MG63 (cell line): ENCODE results near the gene SOCS7. TPM values are rescaled to one million over a fixed set of nuclear protein-coding genes. Genes with fewer than 3 reads are reported as not detected.

Source experiments
- DNase-seq: peaks from one replicate; pipeline ENCODE4 v3.0.0-alpha.2; 2020
- H3K27me3 ChIP-seq: fragments of 250-450 bp; sonication (Bioruptor Pico); 2 replicates; pipeline ENCODE4 v1.5.1; 2020; ENCODE audit warnings: mild to moderate bottlenecking, moderate library complexity
- H3K36me3 ChIP-seq: fragments of 250-450 bp; sonication (Bioruptor Pico); 2 replicates; pipeline ENCODE4 v1.5.1; 2020; ENCODE audit warnings: mild to moderate bottlenecking, moderate library complexity
- H3K4me3 ChIP-seq: fragments of 250-450 bp; sonication (Bioruptor Pico); 2 replicates; pipeline ENCODE4 v1.5.1; 2020; ENCODE audit warnings: mild to moderate bottlenecking, moderate library complexity
- H3K9me3 ChIP-seq: fragments of 250-450 bp; sonication (Bioruptor Pico); 2 replicates; pipeline ENCODE4 v1.5.1; 2020; ENCODE audit warnings: mild to moderate bottlenecking, moderate library complexity
- total RNA-seq: library from RNA; depleted of rRNA; stranded (reverse); fragments of >200 nt; shearing (Covaris generic); gene quantifications from 2 replicates; pipeline ENCODE4 v1.2.3, GENCODE V29; 2014; ENCODE audit warnings: low replicate concordance; rRNA removed

The SOCS7 gene, protein sequence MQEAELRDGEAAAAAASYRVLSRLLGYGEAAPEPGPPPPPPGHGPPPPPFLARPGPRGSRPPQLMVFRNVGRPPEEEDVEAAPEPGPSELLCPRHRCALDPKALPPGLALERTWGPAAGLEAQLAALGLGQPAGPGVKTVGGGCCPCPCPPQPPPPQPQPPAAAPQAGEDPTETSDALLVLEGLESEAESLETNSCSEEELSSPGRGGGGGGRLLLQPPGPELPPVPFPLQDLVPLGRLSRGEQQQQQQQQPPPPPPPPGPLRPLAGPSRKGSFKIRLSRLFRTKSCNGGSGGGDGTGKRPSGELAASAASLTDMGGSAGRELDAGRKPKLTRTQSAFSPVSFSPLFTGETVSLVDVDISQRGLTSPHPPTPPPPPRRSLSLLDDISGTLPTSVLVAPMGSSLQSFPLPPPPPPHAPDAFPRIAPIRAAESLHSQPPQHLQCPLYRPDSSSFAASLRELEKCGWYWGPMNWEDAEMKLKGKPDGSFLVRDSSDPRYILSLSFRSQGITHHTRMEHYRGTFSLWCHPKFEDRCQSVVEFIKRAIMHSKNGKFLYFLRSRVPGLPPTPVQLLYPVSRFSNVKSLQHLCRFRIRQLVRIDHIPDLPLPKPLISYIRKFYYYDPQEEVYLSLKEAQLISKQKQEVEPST
- 13.6 and 17.4 TPM in 2 replicates for total RNA-seq

DNA sequence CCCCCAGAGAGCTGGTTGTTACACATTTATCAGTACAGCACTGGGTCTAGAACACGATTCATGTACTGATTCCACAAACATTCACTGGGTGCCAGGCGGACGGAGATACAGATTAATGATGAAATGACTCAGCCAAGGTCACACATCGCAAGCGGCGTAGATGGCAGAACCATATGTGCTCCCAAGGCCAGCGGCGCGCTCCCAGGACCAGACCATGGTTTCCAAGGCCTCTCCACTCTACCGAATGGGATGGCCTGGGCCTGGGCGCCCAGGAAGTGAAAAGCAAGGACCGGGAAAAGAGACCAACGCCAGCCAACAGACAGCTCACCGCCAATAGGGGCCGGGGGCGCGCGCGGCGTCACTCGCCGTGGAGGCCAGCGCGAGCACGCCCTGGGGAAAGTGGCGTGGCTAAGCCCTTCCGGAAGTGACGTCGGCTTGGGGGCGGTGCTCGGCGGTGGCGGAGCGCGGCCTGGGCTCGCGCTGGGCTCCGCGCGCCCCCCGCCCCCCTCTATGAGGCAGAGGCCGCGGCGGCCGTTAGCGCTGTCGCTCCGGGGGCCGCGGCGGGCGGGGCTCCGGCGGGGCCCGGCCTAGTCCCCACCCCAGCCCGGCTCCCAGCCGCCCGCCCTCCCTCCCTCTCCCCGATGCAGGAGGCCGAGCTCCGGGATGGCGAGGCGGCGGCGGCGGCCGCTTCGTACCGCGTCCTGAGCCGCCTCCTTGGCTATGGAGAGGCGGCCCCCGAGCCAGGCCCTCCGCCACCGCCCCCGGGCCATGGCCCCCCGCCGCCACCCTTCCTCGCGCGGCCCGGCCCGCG, at the start of gene SOCS7:
Gene SOCS7, plus strand, starts transcription at position 433 of the 811 bp plus-strand sequence. Its CDS starts 209 bp downstream, at position 642.
- DNase-seq = peak; percentile 96
- peak within 1 kb of the TSS; percentile 53 for H3K4me3 ChIP-seq
- H3K27me3 ChIP-seq = no peaks in the 10 kb centered on the region
- peaks cover 2% of the 10 kb centered on the region for H3K36me3 ChIP-seq
- H3K9me3 ChIP-seq = no peaks in the 10 kb centered on the region

GRCh38 chr17:38315497-38315896, 36.1 kb upstream of the SOCS7 start:
- Histone ChIP-seq H3K4me3 (no peak overlapping the region), H3K36me3 (peaks cover 50% of the 10 kb centered on the region), H3K9me3 (no peaks in the 10 kb centered on the region), H3K27me3 (no peaks in the 10 kb centered on the region)
- DNase-seq = no peak

GRCh38 chr17:38317081-38317480, 34.6 kb upstream of the SOCS7 start:
- Histone ChIP-seq H3K4me3 (no peak overlapping the region), H3K36me3 (peaks cover 51% of the 10 kb centered on the region), H3K27me3 (no peaks in the 10 kb centered on the region), H3K9me3 (no peaks in the 10 kb centered on the region)
- no peak for DNase-seq

- no peak for DNase-seq
- peaks cover 57% of the 10 kb centered on the region for H3K36me3 ChIP-seq
- H3K4me3 ChIP-seq = no peak overlapping the region
- H3K27me3 ChIP-seq = no peaks in the 10 kb centered on the region
- no peaks in the 10 kb centered on the region for H3K9me3 ChIP-seq
Observed at GRCh38 chr17:38320482-38320881, 31.2 kb upstream of the SOCS7 start.

GRCh38 chr17:38322156-38322779, 29.4 kb upstream of the SOCS7 start:
- Histone ChIP-seq H3K9me3 (no peaks in the 10 kb centered on the region), H3K4me3 (no peak overlapping the region), H3K27me3 (no peaks in the 10 kb centered on the region), H3K36me3 (peaks cover 44% of the 10 kb centered on the region)
- DNase-seq = peak; percentile 51

DNA sequence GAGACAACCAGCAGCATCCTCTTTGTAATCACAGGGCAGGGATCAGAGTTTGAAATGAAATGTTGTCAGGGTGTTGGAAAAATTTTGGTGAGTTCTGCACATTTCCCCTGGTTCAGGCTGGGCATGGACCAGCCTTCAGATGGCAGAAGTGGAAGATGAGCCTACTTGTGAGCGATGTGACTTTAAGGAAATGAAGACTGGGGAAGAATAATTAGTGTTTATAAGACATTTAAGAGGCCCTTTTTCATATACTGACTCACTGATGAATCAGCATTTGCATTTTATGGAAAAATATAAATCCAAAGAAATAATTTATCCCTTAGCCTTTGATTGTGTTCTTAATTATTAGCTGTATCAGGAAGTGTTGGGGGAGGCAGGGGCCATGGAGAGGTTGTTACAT, 28.7 kb upstream of the SOCS7 start:
- DNase-seq = no peak
- no peaks in the 10 kb centered on the region for H3K9me3 ChIP-seq
- H3K27me3 ChIP-seq = no peaks in the 10 kb centered on the region
- peaks cover 43% of the 10 kb centered on the region for H3K36me3 ChIP-seq
- no peak overlapping the region for H3K4me3 ChIP-seq

- DNase-seq = no peak
- H3K4me3 ChIP-seq = no peak overlapping the region
- no peaks in the 10 kb centered on the region for H3K9me3 ChIP-seq
- H3K36me3 ChIP-seq = peaks cover 38% of the 10 kb centered on the region
- no peaks in the 10 kb centered on the region for H3K27me3 ChIP-seq
Observed at GRCh38 chr17:38324141-38324697, 27.4 kb upstream of the SOCS7 start.

DNA sequence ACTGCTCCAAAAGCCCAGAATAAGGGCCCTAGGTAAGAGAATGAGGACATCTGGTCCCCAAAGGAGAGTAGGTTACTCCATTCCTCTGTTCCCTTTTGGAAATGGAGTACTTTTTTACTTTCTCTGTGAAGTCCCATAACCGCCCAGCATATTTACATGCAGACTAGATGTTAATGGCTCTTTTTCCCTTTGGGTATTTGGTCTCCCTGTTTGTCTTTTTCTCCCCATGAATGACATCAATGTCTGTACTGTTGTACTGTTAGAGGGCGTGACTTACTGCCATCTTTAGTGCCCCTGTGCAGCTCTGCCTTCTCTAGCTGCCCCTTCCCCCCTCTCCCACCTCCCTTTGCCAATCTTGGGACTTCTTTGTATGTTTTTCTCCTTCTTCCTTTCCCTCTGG, 26.9 kb upstream of the SOCS7 start:
- H3K27me3 ChIP-seq = no peaks in the 10 kb centered on the region
- no peaks in the 10 kb centered on the region for H3K9me3 ChIP-seq
- no peak overlapping the region for H3K4me3 ChIP-seq
- H3K36me3 ChIP-seq = peaks cover 32% of the 10 kb centered on the region
- DNase-seq = no peak

DNA sequence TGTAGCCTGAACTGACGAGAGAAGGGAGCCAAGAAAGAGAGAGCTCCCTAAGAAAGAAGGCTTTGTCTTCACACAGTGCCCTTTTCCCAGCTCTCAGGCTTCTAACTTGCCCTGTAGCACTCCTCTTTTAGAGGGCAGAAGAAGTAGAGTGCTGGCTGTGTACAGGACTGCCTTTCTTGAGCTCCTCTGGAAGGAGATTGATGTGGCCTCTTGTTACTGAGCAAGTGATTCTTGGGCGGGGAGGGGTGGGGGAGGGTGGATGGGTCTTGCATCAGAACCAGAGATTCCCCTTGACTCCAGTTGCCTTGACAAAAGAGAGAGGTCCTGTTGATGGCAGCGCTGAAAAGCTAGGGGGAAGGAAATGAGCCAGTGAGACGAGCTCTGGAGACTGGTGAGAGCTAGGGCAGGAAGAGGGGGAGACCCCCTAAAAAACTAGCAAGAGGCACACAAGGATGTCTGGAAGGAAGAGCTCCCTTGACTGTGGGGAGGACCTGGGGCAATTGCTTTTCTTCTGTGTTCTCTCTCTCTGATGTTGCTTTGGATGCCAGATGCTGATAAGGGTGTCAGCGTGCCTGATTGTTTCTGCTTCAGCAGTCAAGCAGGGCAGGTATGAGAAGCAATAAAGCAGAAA, 26.3 kb upstream of the SOCS7 start:
- Histone ChIP-seq H3K4me3 (no peak overlapping the region), H3K9me3 (no peaks in the 10 kb centered on the region), H3K36me3 (peaks cover 28% of the 10 kb centered on the region), H3K27me3 (no peaks in the 10 kb centered on the region)
- no peak for DNase-seq

DNA sequence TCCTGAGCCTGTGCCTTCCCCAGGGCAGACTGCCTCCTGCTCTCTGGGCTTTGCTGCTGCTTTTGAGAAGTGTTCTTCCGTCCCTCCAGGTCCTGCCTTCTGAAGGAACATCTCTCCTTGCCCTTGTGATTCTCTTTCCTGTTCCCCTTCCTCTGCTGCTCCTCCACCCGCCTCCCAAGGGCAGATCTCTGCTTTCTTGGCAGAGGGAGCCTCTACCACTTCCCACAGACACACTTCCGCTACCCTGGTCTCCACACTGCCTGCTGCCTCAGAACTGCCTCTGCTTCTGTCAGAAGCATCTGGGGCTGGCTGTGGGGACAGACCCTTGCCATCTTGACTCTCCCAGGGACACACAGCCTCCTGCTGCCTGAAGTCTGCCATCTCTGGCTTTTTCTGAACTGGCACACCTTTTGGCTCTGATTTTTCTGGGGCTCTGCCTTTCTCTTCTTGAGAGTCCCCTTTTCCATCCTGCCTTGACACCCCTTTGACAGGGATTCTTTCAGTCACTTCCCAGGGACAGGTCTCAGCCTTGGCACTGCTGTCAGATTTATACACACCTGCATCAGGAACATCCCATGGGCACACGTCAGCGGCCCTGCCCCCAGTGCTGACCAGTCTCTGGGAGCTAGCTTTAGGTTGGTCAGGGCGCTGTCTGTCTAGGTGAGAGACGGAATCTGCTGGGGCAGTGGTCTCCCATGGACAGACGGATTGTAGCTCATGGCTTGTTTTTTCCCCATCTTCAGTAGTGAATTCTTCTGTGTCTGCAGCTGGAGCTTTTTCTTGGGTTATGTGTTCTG, 24.4 kb upstream of the SOCS7 start:
- DNase-seq = no peak
- H3K27me3 ChIP-seq = no peaks in the 10 kb centered on the region
- no peak overlapping the region for H3K4me3 ChIP-seq
- H3K9me3 ChIP-seq = no peaks in the 10 kb centered on the region
- H3K36me3 ChIP-seq = peaks cover 19% of the 10 kb centered on the region

DNA sequence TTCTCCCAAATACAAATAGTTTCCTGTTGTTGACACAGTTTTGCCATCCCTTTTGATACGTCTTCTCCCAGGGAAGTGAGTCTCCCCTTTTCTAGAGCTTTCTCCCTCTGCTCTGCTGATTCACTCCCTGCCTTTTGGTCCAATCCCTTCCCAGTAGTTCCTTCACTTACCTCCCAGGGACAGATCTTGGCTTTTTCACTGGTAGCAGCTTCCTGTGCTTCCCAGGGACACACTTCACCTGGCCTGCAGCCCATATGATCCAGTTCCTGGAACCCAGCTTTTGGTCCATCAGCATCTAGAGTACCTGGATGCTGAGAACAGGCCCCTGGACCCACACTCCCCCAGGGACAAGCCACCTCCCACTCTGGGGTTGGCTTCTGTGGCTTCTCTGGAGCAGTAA, 23.7 kb upstream of the SOCS7 start:
- no peak for DNase-seq
- Histone ChIP-seq H3K9me3 (no peaks in the 10 kb centered on the region), H3K27me3 (no peaks in the 10 kb centered on the region), H3K36me3 (peaks cover 13% of the 10 kb centered on the region), H3K4me3 (no peak overlapping the region)

DNA sequence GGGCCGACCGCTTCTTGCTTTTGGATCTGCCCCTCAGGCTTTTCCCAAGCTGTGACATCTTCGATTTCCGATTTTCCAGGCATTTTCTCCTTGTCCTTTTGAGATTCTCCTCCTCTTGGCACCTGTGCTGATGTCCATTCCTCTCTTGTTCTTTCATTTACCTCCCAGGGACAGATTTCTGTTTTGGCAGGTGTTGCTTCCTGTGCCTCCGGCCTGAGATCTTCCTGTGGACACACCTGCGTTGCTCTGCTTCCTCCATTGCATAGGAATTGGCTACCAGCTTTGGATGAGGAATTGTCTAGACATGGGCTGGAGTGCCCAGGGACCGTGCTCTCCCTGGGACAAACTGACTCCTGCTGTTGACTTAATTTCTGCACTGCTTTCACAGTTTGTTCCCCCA, 23.0 kb upstream of the SOCS7 start:
- no peaks in the 10 kb centered on the region for H3K27me3 ChIP-seq
- no peak for DNase-seq

DNA sequence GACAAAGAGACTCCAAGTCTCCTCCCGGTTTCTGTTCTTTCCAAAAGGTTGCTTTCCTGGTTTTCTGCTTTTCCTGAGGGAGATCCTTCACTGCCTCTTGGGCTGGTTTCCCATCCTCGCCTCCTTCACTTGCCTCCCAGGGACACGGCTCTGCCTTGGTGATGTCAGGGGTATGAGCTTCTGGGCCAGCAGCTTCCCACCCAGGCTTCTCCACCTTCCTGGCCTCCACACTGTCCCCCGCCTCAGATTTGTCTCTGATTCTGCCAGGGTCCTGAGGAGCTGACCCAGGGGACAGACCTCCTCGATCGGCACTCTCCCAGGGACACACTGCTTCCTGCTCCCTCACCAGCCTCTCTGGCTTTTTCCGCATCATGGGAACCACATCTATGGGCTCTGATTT, 22.4 kb upstream of the SOCS7 start:
- H3K9me3 ChIP-seq = no peaks in the 10 kb centered on the region
- H3K27me3 ChIP-seq = no peaks in the 10 kb centered on the region
- no peaks in the 10 kb centered on the region for H3K36me3 ChIP-seq
- no peak for DNase-seq
- no peak overlapping the region for H3K4me3 ChIP-seq

More for the DNA sequence above, 23.0 kb upstream of the SOCS7 start:
- Histone ChIP-seq H3K9me3 (no peaks in the 10 kb centered on the region), H3K4me3 (no peak overlapping the region), H3K36me3 (peaks cover 6% of the 10 kb centered on the region)

DNA sequence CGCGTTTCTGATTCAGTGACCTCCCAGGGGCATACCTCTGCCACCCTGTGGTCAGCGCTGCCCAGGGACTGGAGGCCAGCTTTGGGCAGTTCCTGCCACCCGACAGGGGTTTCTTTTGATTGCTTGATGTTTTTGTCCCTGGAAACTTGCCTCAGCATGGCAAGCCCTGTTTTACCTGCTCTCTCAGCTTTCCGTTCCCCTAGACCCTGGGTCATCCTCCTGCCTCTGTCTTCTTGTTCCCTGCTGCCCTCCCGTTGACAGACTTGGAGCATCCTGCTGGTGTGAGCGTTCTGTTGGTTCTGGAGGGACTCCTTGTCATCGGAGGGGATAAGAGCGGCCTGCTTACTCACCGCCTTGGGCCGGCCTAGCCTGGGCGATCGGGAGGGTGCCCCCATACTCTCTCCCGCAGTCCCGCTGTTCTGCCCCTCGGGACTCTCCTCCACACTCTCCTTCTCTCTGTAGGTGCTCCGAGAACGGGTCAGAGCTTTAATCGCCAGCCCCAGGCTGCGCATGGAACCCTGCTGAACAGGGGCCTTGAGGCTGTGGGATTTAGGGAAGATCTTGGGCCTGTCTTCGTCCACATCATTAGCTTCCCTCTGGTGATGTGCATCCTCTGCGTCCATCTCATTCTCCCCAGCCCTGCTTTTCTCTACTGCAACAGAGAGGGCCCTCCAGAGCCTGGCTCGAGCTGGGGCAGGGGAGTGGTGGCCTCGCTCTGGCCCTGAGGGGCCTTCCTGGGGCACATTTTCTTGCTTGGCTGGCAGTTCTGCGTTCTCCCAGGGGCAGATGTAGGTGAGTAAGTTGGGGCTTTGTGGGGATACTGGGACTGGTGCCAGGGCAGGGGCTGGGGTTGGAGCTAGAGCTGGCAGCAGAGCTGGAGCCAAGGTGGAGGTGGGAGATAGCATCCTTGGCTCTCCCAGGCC, 21.6 kb upstream of the SOCS7 start:
- DNase-seq = no peak

More for the DNA sequence above, 21.6 kb upstream of the SOCS7 start:
- Histone ChIP-seq H3K4me3 (no peak overlapping the region), H3K9me3 (no peaks in the 10 kb centered on the region), H3K27me3 (no peaks in the 10 kb centered on the region), H3K36me3 (no peaks in the 10 kb centered on the region)
